Measurements from ENCODE around the gene SKP1. TPM values are rescaled to one million over a fixed set of nuclear protein-coding genes. Genes with fewer than 3 reads are reported as not detected.
"Not testable (repeated sequence)": the region's sequence is repeated elsewhere in the genome, so short reads cannot be mapped to it uniquely, and the experiment has no call there.

SKP1 gene
- total RNA-seq, 1 donor from 2014 or later: 352 TPM

GRCh38 chr5:134215757-134216156, 39.0 kb upstream of the SKP1 start:
- H3K4me1 Mint-ChIP-seq: peaks cover 13% of the 10 kb centered on the region
- H3K9me3 Mint-ChIP-seq: peaks cover 18% of the 10 kb centered on the region
- H3K36me3 Mint-ChIP-seq: peaks cover 32% of the 10 kb centered on the region
- H3K4me3 Mint-ChIP-seq: no peak overlapping the region
- H3K27me3 Mint-ChIP-seq (ENCODE audit: low read depth): no peaks in the 10 kb centered on the region
- no peak for DNase-seq (ENCODE audit: low spot score in 2 of 2, unreplicated experiment in 2 of 2)
- H3K27ac Mint-ChIP-seq: no peak overlapping the region
- TF ChIP-seq CTCF (IDR thresholded peaks at IDR 0.05; ENCODE audit: unreplicated experiment): no peak

DNA sequence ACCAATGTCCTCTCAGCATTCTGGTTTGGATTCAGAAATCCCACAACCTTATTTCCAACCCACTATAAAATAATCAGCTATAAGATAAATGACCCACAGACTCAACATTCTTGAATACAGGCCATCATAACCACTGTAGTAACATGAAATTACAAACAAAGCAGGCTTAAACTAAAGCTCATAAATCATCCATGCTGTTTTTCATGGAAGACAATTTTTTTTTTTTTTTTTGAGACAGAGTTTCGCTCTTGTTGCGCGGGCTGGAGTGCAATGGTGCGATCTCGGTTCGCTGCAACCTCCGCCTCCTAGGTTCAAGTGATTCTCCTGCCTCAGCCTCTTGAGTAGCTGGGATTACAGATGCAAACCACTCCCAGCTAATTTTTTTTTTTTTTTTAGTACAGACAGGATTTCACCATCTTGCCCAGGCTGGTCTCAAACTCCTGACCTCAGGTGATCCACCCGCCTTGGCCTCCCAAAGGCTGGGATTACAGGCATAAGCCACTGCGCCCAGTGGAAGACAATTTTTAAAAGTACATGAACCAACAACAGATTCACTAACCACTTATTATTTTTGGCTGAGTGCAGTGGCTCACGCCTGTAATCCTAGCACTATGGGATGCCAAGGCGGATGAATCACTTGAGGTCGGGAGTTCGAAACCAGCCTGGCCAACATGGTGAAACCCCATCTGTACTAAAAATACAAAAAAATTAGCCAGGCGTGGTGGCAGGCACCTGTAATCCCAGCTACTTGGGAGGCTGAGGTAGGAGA, 34.7 kb upstream of the SKP1 start:
- H3K4me3 Mint-ChIP-seq; DNase-seq (ENCODE audit: low spot score in 2 of 2, unreplicated experiment in 2 of 2); H3K27me3 Mint-ChIP-seq (ENCODE audit: low read depth): not testable (repeated sequence)
- H3K27ac Mint-ChIP-seq: peak overlapping the region; percentile 63
- peaks cover 11% of the 10 kb centered on the region for H3K4me1 Mint-ChIP-seq
- H3K36me3 Mint-ChIP-seq: peaks cover 24% of the 10 kb centered on the region
- peaks cover 18% of the 10 kb centered on the region for H3K9me3 Mint-ChIP-seq

DNA sequence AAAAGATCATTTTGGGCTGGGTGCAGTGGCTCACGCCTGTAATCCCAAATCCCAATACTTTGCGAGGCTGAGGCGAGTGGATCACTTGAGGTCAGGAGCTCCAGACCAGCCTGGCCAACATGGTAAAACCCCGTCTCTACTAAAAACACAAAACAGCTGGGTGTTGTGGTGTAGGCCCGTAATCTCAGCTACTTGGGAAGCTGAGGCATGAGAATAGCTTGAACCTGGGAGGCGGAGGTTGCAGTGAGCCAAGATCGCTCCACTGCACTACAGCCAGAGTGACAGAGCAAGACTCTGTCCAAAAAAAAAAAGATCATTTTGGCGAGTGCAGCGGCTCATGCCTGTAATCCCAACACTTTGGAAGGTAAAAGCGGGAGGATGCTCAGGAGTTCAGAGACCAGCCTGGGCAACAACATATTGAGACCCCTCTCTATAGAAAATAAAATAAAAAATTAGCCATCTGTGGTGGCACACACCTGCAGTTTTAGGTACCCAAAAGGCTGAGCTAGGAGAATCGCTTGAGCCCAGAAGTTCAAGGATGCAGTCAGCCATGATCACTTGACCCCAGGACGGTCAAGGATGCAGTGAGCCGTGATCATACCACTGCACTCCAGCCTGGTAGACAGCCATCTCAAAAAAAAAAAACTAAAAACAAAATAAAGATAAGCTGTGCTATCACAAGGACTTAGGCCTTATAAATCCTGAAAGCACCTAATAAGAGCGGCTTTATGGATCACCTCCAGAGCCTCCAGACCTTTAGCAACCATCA, 32.9 kb upstream of the SKP1 start:
- no peak for TF ChIP-seq CTCF (IDR thresholded peaks at IDR 0.05; ENCODE audit: unreplicated experiment)
- peaks cover 15% of the 10 kb centered on the region for H3K9me3 Mint-ChIP-seq
- H3K4me3 Mint-ChIP-seq: no peak overlapping the region
- peaks cover 22% of the 10 kb centered on the region for H3K36me3 Mint-ChIP-seq
- H3K4me1 Mint-ChIP-seq: peaks cover 11% of the 10 kb centered on the region
- no peak for DNase-seq (ENCODE audit: low spot score in 2 of 2, unreplicated experiment in 2 of 2)
- peak overlapping the region; percentile 56 for H3K27ac Mint-ChIP-seq
- no peaks in the 10 kb centered on the region for H3K27me3 Mint-ChIP-seq (ENCODE audit: low read depth)

GRCh38 chr5:134207696-134208095, 30.9 kb upstream of the SKP1 start:
- Mint-ChIP-seq H3K27ac (no peak overlapping the region), H3K4me1 (peaks cover 11% of the 10 kb centered on the region)

DNA sequence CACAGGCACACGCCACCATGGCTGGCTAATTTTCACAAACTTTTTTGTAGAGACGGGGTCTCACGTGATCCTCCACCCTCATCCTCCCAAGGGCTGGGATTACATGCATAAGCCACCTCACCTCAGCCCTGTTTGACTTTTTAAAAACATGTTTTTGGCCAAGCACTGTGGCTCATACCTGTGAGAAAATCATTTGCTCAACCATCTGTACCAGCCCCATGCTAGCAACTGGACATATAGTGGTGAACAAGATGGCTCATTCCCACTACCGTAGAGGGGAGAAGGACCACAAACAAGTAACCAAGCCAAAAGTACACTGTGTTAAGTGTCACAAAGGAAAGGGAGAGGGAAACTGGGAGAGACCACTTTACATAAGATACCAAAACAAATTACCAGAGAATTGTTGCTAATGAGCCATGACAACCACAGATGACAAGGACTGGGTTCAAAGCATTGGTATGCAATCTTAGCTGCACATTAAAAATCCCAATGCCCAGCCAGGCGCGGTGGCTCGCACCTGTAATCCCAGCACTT, 29.9 kb upstream of the SKP1 start:
- Mint-ChIP-seq H3K4me1 (peaks cover 11% of the 10 kb centered on the region), H3K27me3 (ENCODE audit: low read depth) (no peaks in the 10 kb centered on the region), H3K27ac (no peak overlapping the region), H3K4me3 (no peak overlapping the region), H3K9me3 (no peaks in the 10 kb centered on the region), H3K36me3 (peaks cover 22% of the 10 kb centered on the region)
- TF ChIP-seq CTCF (IDR thresholded peaks at IDR 0.05; ENCODE audit: unreplicated experiment): no peak
- DNase-seq (ENCODE audit: low spot score in 2 of 2, unreplicated experiment in 2 of 2): no peak

More at GRCh38 chr5:134207696-134208095, 30.9 kb upstream of the SKP1 start:
- Mint-ChIP-seq H3K9me3 (peaks cover 7% of the 10 kb centered on the region), H3K36me3 (peaks cover 20% of the 10 kb centered on the region), H3K27me3 (ENCODE audit: low read depth) (no peaks in the 10 kb centered on the region), H3K4me3 (no peak overlapping the region)
- no peak for DNase-seq (ENCODE audit: low spot score in 2 of 2, unreplicated experiment in 2 of 2)
- no peak for TF ChIP-seq CTCF (IDR thresholded peaks at IDR 0.05; ENCODE audit: unreplicated experiment)

DNA sequence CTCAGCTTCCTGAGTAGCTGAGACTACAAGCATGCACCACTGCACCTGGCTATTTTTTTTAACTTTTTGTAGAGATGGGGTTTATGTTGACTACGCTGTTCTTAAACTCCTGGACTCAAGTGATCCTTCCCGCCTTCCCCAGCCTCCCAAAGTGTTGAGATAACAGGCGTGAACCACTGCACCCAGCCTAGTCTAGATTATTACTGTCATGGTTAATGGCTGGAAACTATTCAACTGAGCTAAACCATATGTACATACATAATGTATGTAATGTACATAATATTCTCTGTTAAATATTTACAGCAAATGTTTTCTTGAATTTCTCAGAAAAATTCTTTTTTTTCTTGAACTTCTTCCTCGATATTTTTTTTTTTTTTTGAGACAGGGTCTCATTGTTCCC, 27.8 kb upstream of the SKP1 start:
- no peak overlapping the region for H3K27ac Mint-ChIP-seq

More for the DNA sequence above, 27.8 kb upstream of the SKP1 start:
- TF ChIP-seq CTCF (IDR thresholded peaks at IDR 0.05; ENCODE audit: unreplicated experiment): no peak
- no peak for DNase-seq (ENCODE audit: low spot score in 2 of 2, unreplicated experiment in 2 of 2)
- Mint-ChIP-seq H3K4me1 (peaks cover 7% of the 10 kb centered on the region), H3K36me3 (peaks cover 38% of the 10 kb centered on the region), H3K9me3 (no peaks in the 10 kb centered on the region), H3K27me3 (ENCODE audit: low read depth) (no peaks in the 10 kb centered on the region), H3K4me3 (no peak overlapping the region)

Data from mesothelial cell of epicardium (in vitro differentiated cells).